IPS-11a (cell line): ENCODE results near the gene FSTL3.
"Not testable (repeated sequence)": the region's sequence is repeated elsewhere in the genome, so short reads cannot be mapped to it uniquely, and the experiment has no call there.

ENCODE experiments used
- H3K4me3 ChIP-seq: one replicate; pipeline ENCODE4 v1.5.1; 2013; ENCODE audit warnings: low read depth, low read length, control low read depth

FSTL3 gene

DNA sequence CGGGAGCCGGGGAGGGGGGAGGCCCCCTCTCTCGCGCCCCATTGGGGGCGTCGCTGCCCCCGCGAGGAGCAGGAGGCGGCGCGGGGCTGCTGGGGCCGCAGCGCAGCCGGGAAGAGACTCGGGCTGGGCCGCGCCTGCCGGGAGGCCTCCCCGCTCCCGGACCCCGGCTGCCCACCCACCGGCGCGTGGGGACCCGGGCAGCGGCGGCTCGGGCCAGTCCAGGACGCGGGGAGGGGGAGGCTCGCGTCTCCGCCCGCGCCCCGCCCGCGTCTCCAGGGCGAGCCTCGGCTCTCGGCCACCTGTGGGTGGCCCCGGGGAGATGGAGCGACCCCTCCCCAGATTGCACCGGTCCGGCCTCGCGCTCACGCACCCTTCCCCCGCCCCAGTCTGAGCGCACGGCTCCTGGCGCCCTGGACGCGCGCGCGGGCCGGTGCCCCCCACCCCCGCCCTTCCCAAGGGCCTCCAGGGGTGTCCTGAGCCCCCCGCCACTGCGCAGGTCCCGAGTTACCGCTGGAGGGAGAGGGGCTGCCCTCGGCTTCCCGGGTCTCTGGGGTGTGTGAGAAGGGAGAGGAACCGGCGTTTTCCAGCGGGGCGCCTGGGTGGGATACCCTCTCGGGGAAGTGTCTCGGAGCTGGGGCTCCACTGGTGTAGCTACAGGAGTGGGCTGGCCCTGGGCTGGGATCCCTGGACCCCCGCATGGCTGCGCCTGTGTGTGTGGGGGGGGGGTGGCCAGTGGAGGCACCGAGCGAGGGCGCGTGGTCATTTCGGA, 33.2 kb downstream of the FSTL3 start:
- H3K4me3 ChIP-seq, result peak overlapping the region; percentile 45

DNA sequence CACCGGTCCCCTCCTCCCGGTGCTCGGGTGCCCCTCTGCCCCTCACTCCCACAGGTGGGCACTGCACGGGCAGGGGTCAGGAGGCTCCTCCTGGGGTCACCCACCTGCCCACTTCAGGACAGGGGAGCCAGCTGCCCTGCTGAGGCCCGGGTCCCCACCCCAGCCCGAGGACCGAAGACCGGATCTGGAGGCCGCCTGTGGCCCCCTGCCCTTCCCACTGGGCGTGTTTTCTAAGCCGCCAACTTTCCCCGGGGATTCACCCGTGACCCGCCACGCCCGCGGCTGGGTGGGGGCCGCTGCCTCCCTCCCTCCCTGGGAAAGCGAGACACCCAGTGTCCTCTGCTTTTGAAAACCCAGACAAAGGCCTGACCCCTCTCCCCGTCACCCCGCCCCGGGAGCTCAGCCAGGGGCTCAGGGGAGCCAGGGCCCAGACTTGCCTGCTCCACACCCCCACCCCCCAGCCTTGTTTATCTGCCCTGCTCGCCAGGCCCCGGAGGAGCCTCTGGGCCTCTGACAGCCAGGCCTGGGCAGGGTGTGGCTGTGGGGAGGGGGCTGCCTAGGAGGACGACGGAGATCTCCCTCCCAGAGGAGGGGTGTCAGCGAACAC, 33.9 kb downstream of the FSTL3 start:
- H3K4me3 ChIP-seq, result peak overlapping the region; percentile 45

DNA sequence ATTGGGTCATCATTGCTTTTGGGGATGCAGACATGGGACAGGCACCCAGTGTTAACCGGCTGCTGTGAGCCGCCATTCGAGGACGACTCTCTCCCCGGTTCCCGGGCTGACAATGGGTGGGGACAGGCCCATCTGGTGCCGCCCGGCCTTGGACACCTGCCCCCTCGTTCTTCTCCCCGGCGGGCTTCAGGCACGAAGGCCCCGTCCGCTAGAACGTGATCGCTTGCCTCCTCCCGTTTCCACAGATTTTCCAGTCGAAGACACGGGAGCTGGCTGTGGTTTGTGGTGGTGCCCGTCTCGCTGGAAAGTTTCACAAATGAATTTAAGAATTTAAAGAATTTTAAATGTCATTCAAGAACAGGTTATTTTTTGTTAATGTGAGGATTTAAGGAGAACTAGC, 34.6 kb downstream of the FSTL3 start:
- H3K4me3 ChIP-seq, result no peak overlapping the region

- H3K4me3 ChIP-seq, result no peak overlapping the region
These were observed 35.1 kb downstream of the FSTL3 start for GRCh38 chr19:711254-711653.

DNA sequence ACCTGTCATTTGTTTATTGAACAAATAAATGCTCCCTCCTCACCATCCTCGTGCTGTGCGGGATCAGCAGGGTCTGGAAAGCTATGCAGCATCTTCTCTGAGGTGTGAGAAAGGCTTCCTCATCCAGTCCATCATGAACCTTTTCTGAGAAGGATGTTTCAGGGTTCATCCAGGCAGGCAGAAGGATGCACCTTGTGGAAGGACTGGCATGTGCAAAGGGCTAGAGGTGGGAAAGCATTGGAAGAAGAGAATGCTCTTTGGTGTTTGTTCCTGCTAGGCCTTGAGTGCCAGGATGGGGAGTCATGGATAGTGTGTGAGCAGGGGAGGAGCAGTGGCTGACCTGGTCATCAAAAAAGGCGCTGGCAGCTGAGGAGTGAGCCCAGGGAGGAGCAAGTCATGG, 39.2 kb downstream of the FSTL3 start:
- H3K4me3 ChIP-seq, result no peak overlapping the region

- H3K4me3 ChIP-seq, result no peak overlapping the region
These were observed 42.2 kb downstream of the FSTL3 start for GRCh38 chr19:718251-718951.

DNA sequence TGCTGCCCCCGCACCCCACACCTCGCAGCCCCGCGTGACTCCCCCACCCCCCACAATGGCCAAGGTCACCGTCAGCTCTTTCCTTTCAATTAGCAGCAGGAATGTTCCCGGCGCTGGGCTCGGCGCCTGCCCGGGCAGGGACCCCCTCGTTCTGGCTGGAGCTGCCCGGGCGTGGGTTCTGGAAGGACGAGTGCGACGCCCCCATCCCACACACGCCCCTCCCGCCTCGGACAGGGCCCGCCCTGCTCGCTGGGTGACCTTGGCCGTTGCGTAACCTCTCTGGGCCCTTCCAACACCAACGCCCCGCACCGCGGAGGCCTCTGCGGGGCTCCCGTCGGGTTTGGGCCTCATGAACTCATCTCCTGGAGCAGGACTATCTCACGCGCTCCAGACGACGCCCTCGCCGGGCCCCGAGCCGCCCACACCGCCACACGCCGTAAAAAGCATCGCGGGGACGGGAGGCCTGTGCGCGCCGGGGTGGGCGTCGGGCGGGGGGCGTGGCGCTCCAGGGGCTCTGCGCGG, 42.9 kb downstream of the FSTL3 start:
- H3K4me3 ChIP-seq, result no peak overlapping the region

DNA sequence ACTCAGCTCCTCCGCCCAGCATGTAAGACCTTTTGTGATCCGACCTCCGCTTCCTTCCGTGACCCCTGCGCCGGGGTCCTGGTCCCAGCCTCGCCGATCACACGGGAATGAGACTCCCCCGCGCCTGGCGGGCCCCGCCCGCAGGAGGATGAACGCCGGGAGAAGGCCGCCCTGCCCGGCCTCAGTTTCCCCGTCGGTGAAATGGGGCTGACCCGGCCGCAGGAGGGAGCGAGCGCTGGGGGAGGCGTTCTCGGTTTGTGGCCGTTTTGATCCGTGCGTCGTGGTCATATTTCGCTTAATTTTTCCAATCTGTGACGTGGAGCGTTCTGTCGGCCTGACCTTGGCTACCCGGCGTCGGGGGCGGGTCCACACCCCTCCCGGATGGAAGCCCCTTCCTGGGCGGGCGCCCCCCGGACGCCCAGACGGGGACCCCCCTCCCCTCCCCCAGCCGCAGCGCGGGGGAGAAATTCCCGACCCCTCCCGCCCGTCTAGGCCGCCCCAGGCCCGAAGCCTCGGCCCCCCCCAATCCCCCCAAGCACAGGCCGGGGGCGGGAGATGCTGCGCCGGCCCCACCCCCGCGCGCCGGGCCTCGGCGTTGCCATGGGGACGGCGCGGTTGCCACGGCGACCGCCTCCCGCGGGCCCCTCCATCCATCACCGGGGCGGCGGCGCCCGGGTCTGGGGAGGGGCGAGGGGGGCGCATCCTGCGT, 43.6 kb downstream of the FSTL3 start:
- H3K4me3 ChIP-seq, result no peak overlapping the region

DNA sequence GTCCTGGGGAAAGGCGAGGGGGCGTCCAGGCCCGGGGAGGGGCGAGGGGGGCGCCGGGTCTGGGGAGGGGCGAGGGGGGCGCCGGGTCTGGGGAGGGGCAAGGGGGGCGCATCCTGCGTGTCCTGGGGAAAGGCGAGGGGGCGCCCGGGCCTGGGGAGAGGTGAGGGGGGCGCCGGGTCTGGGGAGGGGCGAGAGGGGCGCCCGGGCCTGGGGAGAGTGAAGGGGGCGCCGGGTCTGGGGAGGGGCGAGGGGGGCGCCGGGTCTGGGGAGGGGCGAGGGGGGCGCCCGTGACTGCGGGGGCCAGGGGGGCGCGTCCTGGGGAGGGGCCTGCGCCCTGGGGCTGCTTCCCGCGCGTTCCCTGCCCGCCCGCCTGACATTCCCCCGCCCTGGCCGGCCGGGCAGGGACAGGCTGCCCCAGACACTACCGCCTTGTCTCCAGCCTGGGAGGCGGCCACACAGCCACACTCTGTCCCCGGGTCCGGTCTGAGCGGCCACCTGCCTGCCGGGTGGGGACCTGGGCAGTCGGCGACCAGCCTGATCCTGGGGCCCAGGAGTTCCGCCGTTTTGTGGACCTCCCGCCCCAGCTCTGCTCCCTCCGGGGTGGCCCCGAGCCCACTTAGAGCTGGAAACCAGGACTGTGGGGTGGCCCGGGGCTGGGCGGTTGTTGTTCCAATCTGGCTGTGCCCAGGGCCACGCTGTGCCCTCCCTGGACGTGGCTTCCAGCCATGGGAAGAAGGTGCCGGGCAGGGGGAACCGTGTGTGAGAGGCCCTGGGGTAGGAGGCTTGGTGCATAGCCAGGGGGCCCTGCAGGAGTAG, 44.4 kb downstream of the FSTL3 start:
- no peak overlapping the region for H3K4me3 ChIP-seq

- H3K4me3 ChIP-seq, result no peak overlapping the region
These were observed 46.4 kb downstream of the FSTL3 start for GRCh38 chr19:722553-723101.

- no peak overlapping the region for H3K4me3 ChIP-seq
These were observed 47.1 kb downstream of the FSTL3 start for GRCh38 chr19:723247-723646.

GRCh38 chr19:723714-724113, 47.5 kb downstream of the FSTL3 start:
- H3K4me3 ChIP-seq, result no peak overlapping the region

DNA sequence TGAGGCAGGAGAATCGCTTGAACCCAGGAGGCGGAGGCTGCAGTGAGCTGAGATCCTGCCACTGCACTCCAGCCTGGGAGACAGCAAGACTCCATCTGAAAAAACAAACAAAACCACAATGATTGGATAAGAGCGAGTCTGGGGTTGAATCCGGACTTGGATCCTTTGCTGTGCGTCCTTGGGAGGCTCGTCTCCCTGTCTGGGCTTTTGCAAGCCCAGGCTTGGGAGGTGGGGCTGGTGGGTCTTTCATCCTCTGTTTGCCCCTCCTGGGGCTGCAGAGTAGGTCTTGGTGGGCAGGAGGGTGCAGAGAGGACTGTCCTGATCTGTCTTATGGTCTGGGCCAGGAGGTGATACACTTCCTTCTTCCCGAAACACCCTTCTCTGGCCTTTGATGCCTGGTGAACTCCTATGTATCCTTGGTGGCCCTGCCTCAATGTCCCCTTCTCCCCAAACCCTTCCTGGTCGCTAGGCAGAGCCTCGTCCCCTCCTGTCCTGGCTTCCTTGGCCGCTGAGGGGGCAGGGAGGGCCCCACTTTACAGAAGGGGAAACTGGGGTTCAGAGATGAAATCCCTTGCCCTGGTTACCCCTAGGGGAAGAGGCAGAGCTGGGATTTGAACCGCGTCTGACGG, 49.4 kb downstream of the FSTL3 start:
- no peak overlapping the region for H3K4me3 ChIP-seq

DNA sequence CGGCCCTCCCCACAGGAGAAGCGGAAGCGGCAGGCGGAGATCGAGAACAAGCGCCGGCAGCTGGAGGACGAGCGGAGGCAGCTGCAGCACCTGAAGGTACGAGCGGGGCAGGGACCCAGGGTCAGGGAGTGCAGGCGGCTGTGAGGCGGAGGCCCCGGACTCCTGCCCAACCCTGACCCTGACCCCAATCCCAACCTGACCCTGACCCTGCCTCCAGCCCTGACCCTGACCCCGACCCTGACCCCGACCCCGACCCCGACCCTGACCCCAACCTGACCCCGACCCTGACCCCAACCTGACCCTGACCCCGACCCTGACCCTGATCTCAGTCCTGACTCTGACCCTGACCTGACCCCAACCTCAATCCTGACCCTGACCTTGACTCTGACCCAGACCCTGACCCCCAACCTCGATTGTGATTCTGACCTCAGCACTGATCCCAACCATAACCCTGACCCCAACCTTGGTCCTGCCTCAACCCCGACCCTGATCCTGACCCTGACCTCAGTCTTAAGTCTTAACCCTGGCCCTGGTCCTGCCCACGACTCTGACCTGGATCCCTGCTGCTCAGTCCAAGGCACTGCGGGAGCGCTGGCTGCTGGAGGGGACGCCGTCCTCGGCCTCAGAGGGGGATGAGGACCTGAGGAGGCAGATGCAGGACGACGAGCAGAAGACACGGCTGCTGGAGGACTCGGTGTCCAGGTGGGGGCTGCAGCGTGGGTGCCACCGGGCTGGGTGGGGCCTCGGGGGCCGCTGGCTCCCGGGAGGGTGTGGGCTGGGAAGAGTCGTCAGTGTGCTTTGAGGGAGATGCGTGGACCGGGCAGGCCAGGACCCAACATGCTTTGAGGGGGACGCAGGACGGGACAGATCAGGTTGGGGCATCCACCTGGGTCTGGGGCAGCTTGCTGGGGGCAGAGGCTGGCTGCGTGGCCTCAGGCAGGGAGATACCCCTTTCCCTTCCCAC, 51.1 kb downstream of the FSTL3 start:
- no peak overlapping the region for H3K4me3 ChIP-seq

DNA sequence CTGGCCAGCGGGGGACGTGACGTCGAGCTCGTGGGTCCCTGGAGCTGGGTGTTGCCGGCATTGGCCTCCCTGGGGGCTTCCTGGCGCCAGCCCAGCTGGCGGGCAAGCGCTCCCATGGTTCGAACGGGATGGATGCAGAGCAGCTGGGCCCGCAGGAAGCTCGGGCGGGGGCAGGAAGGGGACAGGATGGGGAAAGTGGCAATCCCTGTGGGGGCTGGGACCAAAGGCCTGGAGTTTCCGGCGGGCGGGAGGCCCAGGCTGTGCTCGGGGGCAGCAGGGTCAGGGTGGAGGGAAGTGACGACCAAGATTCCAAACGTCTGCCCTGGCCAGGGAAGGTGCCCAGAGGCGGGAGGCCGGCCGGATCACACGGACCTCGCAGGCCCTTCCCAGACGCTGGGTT, 51.8 kb downstream of the FSTL3 start:
- H3K4me3 ChIP-seq, result no peak overlapping the region

GRCh38 chr19:729564-729963, 53.4 kb downstream of the FSTL3 start:
- H3K4me3 ChIP-seq, result not testable (repeated sequence)

DNA sequence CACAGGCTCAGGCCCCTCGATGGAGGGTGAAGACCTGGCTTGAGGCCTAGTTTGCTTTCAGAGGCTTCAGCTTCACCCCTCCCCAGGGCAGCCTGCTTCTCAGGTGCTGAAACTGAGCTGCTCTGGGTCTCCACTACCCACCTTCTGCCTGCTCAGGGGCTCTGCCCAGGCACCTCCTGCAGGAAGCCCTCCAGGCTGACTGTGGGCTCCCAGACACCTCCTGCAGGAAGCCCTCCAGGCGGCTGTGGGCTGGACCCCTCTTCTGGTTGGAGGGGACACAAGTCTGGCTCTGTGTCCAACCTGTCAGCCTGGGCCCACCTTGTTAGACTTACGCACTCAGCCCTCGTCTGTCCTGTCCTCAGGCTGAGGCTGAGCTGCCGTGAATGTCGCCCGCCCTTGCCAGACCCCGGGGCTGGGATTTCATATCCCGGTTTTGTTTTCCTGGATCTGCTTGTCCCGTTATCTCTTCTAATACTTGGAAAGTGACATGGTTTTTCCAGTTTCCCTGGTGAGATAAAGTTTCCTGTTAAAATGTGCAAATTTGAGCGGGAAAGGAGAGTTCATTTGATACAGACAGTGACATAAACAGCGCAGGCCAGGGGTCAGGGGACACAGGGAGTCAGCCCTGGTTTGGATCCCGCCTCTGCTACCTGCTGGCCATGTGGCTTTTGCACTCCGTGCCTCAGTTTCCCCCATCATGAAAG, 53.9 kb downstream of the FSTL3 start:
- H3K4me3 ChIP-seq, result no peak overlapping the region

DNA sequence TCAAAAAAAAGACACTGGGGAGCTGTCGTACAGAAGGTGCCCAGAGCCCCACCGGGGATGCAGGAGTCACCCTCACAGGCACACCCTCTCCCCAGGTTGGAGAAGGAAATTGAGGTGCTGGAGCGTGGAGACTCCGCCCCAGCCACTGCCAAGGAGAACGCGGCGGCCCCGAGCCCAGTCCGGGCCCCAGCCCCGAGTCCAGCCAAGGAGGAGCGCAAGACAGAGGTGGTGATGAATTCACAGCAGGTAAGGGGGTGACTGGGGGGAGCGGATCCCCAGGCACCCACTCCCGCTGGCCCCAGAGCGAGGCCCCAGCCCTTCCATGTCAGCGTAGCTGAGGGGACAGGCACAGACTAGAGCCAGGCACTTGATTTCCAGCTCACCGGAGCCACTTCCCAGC, 54.8 kb downstream of the FSTL3 start:
- no peak overlapping the region for H3K4me3 ChIP-seq
